ENCODE data around the gene GCH1. TPM values are rescaled to one million over a fixed set of nuclear protein-coding genes. Genes with fewer than 3 reads are reported as not detected.
"Not testable (repeated sequence)": the region's sequence is repeated elsewhere in the genome, so short reads cannot be mapped to it uniquely, and the experiment has no call there.

The GCH1 gene
- total RNA-seq, 1 donor from 2014 or later, result 52.5 TPM

- H3K4me3 Mint-ChIP-seq (ENCODE audit: low read depth), result no peak overlapping the region
- intact Hi-C loops (cut with micrococcal nuclease), result no loop called here
- H3K27me3 Mint-ChIP-seq (ENCODE audit: low read depth), result no peaks in the 10 kb centered on the region
- H3K9me3 Mint-ChIP-seq, result no peaks in the 10 kb centered on the region
- H3K4me1 Mint-ChIP-seq (ENCODE audit: low read depth), result peaks cover 11% of the 10 kb centered on the region
- DNase-seq (ENCODE audit: low spot score), result no peak
- no peak overlapping the region for H3K27ac Mint-ChIP-seq
- H3K36me3 Mint-ChIP-seq (ENCODE audit: low read depth), result no peaks in the 10 kb centered on the region
Measured at GRCh38 chr14:54928216-54928615, 25.6 kb upstream of the GCH1 start.

GRCh38 chr14:54927551-54927950, 24.9 kb upstream of the GCH1 start:
- Mint-ChIP-seq H3K4me1 (ENCODE audit: low read depth) (peaks cover 14% of the 10 kb centered on the region), H3K27ac (no peak overlapping the region), H3K36me3 (ENCODE audit: low read depth) (no peaks in the 10 kb centered on the region), H3K9me3 (no peaks in the 10 kb centered on the region), H3K4me3 (ENCODE audit: low read depth) (no peak overlapping the region), H3K27me3 (ENCODE audit: low read depth) (no peaks in the 10 kb centered on the region)
- DNase-seq (ENCODE audit: low spot score), result no peak
- intact Hi-C loops (cut with micrococcal nuclease), result no loop called here

DNA sequence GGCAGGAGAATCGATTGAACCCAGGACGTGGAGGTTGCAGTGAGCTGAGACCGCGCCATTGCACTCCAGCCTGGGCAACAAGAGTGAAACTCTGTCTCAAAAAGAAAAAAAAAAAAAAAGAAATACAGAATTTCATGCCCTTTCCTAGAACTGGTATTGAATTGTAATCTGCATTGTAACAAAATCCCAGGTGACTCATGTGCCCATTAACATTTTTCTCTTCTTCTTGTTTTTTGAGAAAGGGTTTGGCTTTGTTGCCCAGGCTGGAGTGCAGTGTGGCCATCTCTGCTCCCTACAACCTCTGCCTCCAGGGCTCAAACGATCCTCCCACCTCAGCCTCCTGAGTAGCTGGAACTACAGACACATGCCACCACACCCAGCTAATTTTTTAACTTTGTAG, 23.9 kb upstream of the GCH1 start:
- H3K36me3 Mint-ChIP-seq (ENCODE audit: low read depth); intact Hi-C loops (cut with micrococcal nuclease); H3K4me3 Mint-ChIP-seq (ENCODE audit: low read depth): not testable (repeated sequence)

GRCh38 chr14:54922598-54922997, 20.0 kb upstream of the GCH1 start:
- Mint-ChIP-seq H3K4me3 (ENCODE audit: low read depth) (no peak overlapping the region), H3K27ac (no peak overlapping the region), H3K36me3 (ENCODE audit: low read depth) (no peaks in the 10 kb centered on the region), H3K9me3 (no peaks in the 10 kb centered on the region), H3K27me3 (ENCODE audit: low read depth) (no peaks in the 10 kb centered on the region), H3K4me1 (ENCODE audit: low read depth) (peaks cover 8% of the 10 kb centered on the region)
- intact Hi-C loops (cut with micrococcal nuclease), result no loop called here
- DNase-seq (ENCODE audit: low spot score), result no peak

More for the DNA sequence above, 23.9 kb upstream of the GCH1 start:
- peaks cover 15% of the 10 kb centered on the region for H3K4me1 Mint-ChIP-seq (ENCODE audit: low read depth)
- DNase-seq (ENCODE audit: low spot score); H3K27ac Mint-ChIP-seq; H3K9me3 Mint-ChIP-seq; H3K27me3 Mint-ChIP-seq (ENCODE audit: low read depth): not testable (repeated sequence)

DNA sequence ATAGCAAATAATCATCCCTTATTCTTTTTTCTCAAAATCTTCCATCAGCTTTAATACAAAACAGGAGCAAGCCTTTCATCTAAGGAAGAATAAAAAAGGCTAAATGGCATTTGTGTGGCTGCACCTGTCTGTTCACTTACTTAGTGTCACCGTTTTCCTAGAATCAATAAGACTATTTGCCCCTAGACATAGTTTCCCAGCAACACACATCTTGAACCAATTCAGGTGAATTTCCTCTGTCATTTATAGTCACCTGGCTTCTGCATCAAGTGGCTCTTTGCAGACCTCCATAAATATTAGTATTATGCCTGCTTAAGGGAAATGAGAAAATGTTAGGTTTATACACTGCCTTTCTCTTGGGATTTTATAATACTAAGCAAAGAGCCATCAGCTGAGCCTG, 17.4 kb upstream of the GCH1 start:
- Mint-ChIP-seq H3K27me3 (ENCODE audit: low read depth) (no peaks in the 10 kb centered on the region), H3K9me3 (no peaks in the 10 kb centered on the region)

DNA sequence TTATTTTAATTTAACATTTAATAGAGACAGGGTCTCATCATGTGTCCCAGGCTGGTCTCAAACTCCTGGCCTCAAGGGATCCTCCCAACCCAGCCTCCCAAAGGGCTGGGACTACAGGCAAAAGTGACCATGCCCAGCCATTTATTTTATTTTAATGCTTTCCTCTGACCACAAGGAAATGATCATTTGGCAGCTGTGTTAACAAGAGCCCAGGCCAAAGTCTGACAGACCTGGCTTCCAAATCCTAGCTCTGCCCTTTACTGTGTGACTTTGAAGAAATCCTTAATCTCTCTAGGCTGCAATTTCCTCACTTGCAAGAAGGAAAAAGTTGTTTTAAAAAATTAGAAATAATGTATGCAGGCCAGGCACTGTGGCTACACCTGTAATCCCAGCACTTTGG, 16.7 kb upstream of the GCH1 start:
- H3K4me3 Mint-ChIP-seq (ENCODE audit: low read depth), result no peak overlapping the region
- H3K9me3 Mint-ChIP-seq, result no peaks in the 10 kb centered on the region
- H3K27me3 Mint-ChIP-seq (ENCODE audit: low read depth), result no peaks in the 10 kb centered on the region
- H3K27ac Mint-ChIP-seq, result no peak overlapping the region
- no peak for DNase-seq (ENCODE audit: low spot score)
- no peaks in the 10 kb centered on the region for H3K36me3 Mint-ChIP-seq (ENCODE audit: low read depth)
- peaks cover 5% of the 10 kb centered on the region for H3K4me1 Mint-ChIP-seq (ENCODE audit: low read depth)
- intact Hi-C loops (cut with micrococcal nuclease), result no loop called here

More for the DNA sequence above, 17.4 kb upstream of the GCH1 start:
- intact Hi-C loops (cut with micrococcal nuclease), result no loop called here
- Mint-ChIP-seq H3K36me3 (ENCODE audit: low read depth) (no peaks in the 10 kb centered on the region), H3K4me3 (ENCODE audit: low read depth) (no peak overlapping the region), H3K27ac (no peak overlapping the region), H3K4me1 (ENCODE audit: low read depth) (peaks cover 5% of the 10 kb centered on the region)
- DNase-seq (ENCODE audit: low spot score), result no peak

DNA sequence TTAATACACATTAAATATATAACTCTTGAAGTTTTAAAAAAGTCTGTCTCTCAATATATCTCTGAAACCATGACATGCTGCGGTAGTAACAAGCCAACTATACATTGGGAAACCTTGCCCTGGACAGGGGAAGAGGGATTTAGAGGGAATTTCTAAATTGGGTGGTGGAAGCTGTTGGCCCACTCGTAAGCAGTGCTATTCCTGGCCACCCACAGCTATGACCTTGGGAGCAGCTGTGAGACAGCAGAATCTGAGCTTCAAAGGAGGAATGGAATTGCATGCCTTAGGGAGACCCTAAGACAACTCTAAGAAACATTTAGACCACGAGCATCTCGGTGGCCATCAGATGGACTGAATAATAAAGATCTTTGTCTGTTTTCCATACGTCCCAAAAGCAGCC, 15.8 kb upstream of the GCH1 start:
- H3K4me3 Mint-ChIP-seq (ENCODE audit: low read depth), result no peak overlapping the region
- H3K36me3 Mint-ChIP-seq (ENCODE audit: low read depth), result no peaks in the 10 kb centered on the region
- H3K27me3 Mint-ChIP-seq (ENCODE audit: low read depth), result no peaks in the 10 kb centered on the region
- no peak overlapping the region for H3K27ac Mint-ChIP-seq
- H3K4me1 Mint-ChIP-seq (ENCODE audit: low read depth), result peaks cover 5% of the 10 kb centered on the region
- intact Hi-C loops (cut with micrococcal nuclease), result no loop called here
- H3K9me3 Mint-ChIP-seq, result no peaks in the 10 kb centered on the region
- DNase-seq (ENCODE audit: low spot score), result no peak

- no peaks in the 10 kb centered on the region for H3K4me1 Mint-ChIP-seq (ENCODE audit: low read depth)
- no peaks in the 10 kb centered on the region for H3K27me3 Mint-ChIP-seq (ENCODE audit: low read depth)
- H3K4me3 Mint-ChIP-seq (ENCODE audit: low read depth), result no peak overlapping the region
- no peak overlapping the region for H3K27ac Mint-ChIP-seq
- no peaks in the 10 kb centered on the region for H3K36me3 Mint-ChIP-seq (ENCODE audit: low read depth)
- no peaks in the 10 kb centered on the region for H3K9me3 Mint-ChIP-seq
- intact Hi-C loops (cut with micrococcal nuclease), result no loop called here
- no peak for DNase-seq (ENCODE audit: low spot score)
Measured at GRCh38 chr14:54916101-54916500, 13.5 kb upstream of the GCH1 start.

DNA sequence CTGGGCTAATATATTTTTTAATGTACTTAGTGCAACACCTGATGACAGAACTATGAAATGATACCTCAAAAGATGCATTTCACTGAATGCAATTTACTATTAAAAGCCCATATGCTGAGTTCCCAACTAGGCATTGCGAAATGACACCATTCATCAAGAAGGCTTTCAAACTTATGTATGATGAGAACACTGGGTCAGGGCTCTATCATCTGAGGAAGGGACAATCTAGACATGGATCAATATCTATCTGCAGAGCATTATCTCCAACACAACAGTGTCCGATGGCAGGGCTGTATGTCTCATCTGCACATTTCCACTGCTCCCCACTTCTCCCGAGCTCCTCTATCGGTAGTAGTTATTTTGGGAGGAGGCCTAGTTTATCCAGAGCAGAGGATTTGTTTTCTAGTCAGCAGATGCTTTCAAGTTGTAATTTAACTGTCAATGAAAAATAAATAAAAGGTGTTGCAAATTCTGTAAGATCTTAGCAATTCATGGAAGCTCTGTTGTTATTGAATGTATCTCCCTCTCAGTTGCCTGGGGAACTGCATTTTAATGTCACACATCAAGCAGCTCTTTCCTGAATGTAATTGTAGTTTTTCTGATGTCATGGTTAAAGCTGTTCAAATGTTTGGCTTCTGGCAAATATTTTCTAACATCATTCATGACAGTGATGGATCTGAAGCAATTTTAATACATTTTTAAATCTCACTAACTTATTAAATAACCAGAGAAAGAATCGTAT, 7.4 kb upstream of the GCH1 start:
- intact Hi-C loops (cut with micrococcal nuclease), result no loop called here
- DNase-seq (ENCODE audit: low spot score), result no peak
- H3K27ac Mint-ChIP-seq, result no peak overlapping the region
- H3K4me1 Mint-ChIP-seq (ENCODE audit: low read depth), result peaks cover 28% of the 10 kb centered on the region
- H3K9me3 Mint-ChIP-seq, result no peaks in the 10 kb centered on the region
- no peak overlapping the region for H3K4me3 Mint-ChIP-seq (ENCODE audit: low read depth)
- peaks cover 2% of the 10 kb centered on the region for H3K36me3 Mint-ChIP-seq (ENCODE audit: low read depth)
- H3K27me3 Mint-ChIP-seq (ENCODE audit: low read depth), result no peaks in the 10 kb centered on the region

GRCh38 chr14:54908973-54909372, 6.3 kb upstream of the GCH1 start:
- peaks cover 29% of the 10 kb centered on the region for H3K4me1 Mint-ChIP-seq (ENCODE audit: low read depth)
- H3K9me3 Mint-ChIP-seq; intact Hi-C loops (cut with micrococcal nuclease): not testable (repeated sequence)

GRCh38 chr14:54908190-54908589, 5.6 kb upstream of the GCH1 start:
- Mint-ChIP-seq H3K36me3 (ENCODE audit: low read depth) (peaks cover 2% of the 10 kb centered on the region), H3K27me3 (ENCODE audit: low read depth) (no peaks in the 10 kb centered on the region), H3K27ac (peak overlapping the region; percentile 68), H3K4me3 (ENCODE audit: low read depth) (peak overlapping the region; percentile 31), H3K9me3 (no peaks in the 10 kb centered on the region), H3K4me1 (ENCODE audit: low read depth) (peaks cover 31% of the 10 kb centered on the region)
- intact Hi-C loops (cut with micrococcal nuclease), result no loop called here
- no peak for DNase-seq (ENCODE audit: low spot score)

More at GRCh38 chr14:54908973-54909372, 6.3 kb upstream of the GCH1 start:
- not testable (repeated sequence) for DNase-seq (ENCODE audit: low spot score); H3K4me3 Mint-ChIP-seq (ENCODE audit: low read depth); H3K27me3 Mint-ChIP-seq (ENCODE audit: low read depth); H3K27ac Mint-ChIP-seq; H3K36me3 Mint-ChIP-seq (ENCODE audit: low read depth)

DNA sequence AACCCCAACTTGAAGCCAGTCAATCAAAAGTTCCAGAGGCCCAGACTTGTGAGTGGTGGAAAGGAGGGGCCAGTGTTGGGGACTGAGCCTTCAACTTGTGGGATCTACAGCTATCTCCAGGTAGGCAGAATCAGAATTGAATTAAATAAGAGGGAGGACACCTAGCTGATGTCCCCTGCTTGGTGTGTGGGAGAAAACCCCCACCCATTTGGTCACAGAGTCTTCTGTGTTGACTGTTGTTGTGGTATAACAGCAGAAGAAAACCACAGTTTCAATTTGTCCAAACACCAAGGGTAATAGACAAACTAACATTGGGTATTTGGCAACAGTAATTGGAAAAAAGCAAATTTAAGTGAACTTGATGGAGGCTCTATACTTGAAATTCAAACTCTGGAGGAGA, 3.4 kb upstream of the GCH1 start:
- intact Hi-C loops (cut with micrococcal nuclease), result no loop called here
- Mint-ChIP-seq H3K4me3 (ENCODE audit: low read depth) (no peak overlapping the region), H3K27me3 (ENCODE audit: low read depth) (no peaks in the 10 kb centered on the region), H3K9me3 (no peaks in the 10 kb centered on the region), H3K36me3 (ENCODE audit: low read depth) (peaks cover 2% of the 10 kb centered on the region), H3K27ac (peak overlapping the region; percentile 42), H3K4me1 (ENCODE audit: low read depth) (peaks cover 37% of the 10 kb centered on the region)
- DNase-seq (ENCODE audit: low spot score), result no peak

DNA sequence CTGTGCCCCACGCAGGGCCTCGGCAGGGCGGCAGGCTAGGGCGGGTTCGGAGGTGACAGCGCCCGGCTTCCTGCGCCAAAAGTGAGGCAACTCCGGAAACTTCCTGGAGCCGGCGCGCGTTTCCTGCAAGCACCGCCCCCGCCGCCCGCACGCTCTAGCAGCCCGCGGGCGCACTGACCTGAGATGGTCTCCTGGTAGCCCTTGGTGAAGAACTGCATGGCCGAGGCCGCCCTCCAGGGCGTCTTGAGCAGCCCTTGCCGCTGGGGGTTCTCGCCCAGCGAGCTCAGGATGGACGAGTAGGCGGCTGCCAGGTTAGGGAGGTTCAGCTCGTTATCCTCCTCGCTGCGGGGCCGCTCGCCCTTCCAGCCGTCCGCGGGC, 494 bp downstream of the GCH1 start:
- DNase-seq (ENCODE audit: low spot score), result peak; percentile 78
- no peaks in the 10 kb centered on the region for H3K9me3 Mint-ChIP-seq
- H3K4me1 Mint-ChIP-seq (ENCODE audit: low read depth), result peaks cover 39% of the 10 kb centered on the region
- intact Hi-C loops (cut with micrococcal nuclease), result loop anchor here (1.0 to 5.0 kb wide), 5 partner anchors 9 to 465 kb away; partner anchors contain the start of genes MAPK1IP1L, SOCS4 and WDHD1
- peak overlapping the region; percentile 81 for H3K27ac Mint-ChIP-seq
- peaks cover 26% of the 10 kb centered on the region for H3K36me3 Mint-ChIP-seq (ENCODE audit: low read depth)
- H3K4me3 Mint-ChIP-seq (ENCODE audit: low read depth), result peak overlapping the region; percentile 85
- H3K27me3 Mint-ChIP-seq (ENCODE audit: low read depth), result no peaks in the 10 kb centered on the region

Measured in activated T-helper 2 cell treated with anti-CD3 and anti-CD28 coated beads, Interferon-gamma antibody, Interleukin-2, Interleukin-4, amounts not matched to agents 10 μg/mL and 5 μg/mL and 100 μg/mL, durations not matched to agents 14 hours and 24 hours and 36 hours (primary cell).